Fibroblast of mammary gland (primary cell): ENCODE results near the gene CYP11A1.

ENCODE experiments used
- DNase-seq: peaks from one replicate; pipeline ENCODE4 v3.0.0-alpha.2; 2010; ENCODE audit warnings: low read depth
- H3K4me3 ChIP-seq: 2 replicates; pipeline ENCODE4 v1.5.1; 2011; ENCODE audit warnings: low read depth, mild to moderate bottlenecking, low read length, moderate library complexity; ENCODE audit not compliant: control insufficient read depth
- TF ChIP-seq, protein P1 (sequence below): conservative IDR thresholded peaks from 2 replicates; pipeline ENCODE4 v1.5.1; 2011; ENCODE audit warnings: low read depth, low read length, inconsistent platforms; ENCODE audit not compliant: control insufficient read depth, insufficient read depth

The CYP11A1 gene

GRCh38 chr15:74352393-74352910, 15.0 kb downstream of the CYP11A1 start:
- DNase-seq = no peak
- no peak overlapping the region for H3K4me3 ChIP-seq
- TF ChIP-seq, protein P1, sequence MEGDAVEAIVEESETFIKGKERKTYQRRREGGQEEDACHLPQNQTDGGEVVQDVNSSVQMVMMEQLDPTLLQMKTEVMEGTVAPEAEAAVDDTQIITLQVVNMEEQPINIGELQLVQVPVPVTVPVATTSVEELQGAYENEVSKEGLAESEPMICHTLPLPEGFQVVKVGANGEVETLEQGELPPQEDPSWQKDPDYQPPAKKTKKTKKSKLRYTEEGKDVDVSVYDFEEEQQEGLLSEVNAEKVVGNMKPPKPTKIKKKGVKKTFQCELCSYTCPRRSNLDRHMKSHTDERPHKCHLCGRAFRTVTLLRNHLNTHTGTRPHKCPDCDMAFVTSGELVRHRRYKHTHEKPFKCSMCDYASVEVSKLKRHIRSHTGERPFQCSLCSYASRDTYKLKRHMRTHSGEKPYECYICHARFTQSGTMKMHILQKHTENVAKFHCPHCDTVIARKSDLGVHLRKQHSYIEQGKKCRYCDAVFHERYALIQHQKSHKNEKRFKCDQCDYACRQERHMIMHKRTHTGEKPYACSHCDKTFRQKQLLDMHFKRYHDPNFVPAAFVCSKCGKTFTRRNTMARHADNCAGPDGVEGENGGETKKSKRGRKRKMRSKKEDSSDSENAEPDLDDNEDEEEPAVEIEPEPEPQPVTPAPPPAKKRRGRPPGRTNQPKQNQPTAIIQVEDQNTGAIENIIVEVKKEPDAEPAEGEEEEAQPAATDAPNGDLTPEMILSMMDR = no peak

DNA sequence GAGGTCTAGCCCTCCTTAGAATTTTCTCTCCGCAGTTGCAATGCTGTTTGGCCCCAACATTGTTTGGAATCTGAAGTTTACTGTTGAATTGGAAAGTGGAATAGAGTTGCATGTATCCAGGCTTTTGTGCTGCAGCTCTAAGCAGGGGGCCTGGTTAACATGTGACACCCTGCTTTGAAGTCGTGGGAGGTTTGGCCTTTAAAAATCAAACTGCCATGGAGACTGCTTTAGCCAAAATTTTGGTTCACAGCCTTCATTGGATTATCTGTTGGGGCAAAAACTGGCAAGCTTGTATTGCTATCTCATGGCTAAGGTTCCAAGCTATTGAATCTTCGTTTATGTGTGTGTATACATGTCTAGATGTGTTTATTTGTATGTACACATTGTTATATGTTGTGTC, 15.8 kb downstream of the CYP11A1 start:
- H3K4me3 ChIP-seq = no peak overlapping the region
- TF ChIP-seq, protein P1 = no peak
- no peak for DNase-seq

- DNase-seq = no peak
- no peak overlapping the region for H3K4me3 ChIP-seq
- TF ChIP-seq, protein P1 = no peak
Observed at GRCh38 chr15:74350295-74351275, 16.9 kb downstream of the CYP11A1 start.

DNA sequence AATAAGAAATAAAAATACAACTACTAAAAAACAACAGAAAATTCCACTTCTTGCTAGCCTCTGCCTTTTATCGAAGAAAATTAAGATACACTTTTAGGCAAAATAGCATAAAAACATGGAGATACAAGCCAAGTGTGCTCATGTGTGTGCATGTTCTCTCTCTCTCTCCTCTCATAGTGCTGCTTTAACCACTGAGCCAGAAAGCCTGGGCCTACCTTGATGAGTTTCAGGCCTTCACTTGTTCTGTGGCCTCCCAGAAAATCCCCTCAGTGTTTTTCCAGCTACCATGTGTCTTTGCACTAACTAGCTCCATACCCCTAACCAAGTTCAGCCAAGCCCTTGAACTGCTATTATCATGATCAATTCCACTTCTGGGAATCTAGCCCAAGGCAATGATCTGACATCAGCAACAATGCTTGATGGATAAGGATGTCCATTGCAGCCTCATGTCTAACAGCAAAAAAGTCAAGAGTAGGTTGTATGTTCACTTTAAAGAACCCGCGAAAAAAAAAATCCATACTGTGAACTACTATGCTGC, 18.1 kb downstream of the CYP11A1 start:
- no peak overlapping the region for H3K4me3 ChIP-seq
- TF ChIP-seq, protein P1 = no peak
- DNase-seq = no peak

DNA sequence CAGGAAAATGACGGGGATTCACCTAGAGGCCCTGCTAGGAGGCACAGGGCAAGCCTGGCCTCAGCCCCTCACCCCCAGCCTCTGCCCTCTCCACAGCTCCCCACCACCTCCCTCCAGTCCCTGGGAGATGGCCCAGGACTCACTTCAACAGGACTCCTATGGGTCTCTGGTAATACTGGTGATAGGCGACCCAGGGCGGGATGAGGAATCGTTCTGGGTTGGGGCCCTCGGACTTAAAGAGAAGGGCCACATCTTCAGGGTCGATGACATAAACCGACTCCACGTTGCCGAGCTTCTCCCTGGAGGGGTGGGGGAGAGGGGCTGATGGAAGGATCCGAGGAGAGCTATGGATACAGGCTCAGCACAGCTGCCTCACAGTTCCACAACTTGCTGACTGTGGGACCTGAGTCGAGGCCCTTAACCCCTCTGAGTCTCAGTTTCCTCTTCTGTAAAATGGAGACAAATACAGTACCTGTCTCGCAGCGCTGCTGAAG, 19.6 kb downstream of the CYP11A1 start:
- TF ChIP-seq, protein P1 = no peak
- H3K4me3 ChIP-seq = no peak overlapping the region
- no peak for DNase-seq

DNA sequence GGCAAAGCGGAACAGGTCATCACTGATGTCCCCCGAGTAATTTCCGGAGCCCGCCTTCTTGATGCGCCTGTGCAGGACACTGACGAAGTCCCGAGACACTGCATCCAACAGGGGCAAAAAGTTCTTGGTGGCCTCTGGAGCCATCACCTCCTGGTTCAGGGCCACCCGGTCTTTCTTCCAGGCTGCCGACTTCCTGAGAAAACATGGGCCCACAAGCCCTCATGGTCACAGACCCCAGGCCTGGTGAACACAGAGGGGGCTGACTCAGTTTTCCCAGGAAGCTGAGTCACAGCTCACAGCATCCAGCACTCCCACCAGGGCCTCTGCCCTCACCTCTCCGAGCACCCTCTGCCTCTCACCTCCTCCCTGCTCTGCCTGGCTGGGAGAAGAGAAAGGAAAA, 22.4 kb downstream of the CYP11A1 start:
- H3K4me3 ChIP-seq = no peak overlapping the region
- DNase-seq = no peak
- TF ChIP-seq, protein P1 = no peak
